ENCODE measurements around the gene MNS1.
"Not testable (repeated sequence)": the region's sequence is repeated elsewhere in the genome, so short reads cannot be mapped to it uniquely, and the experiment has no call there.

Gene MNS1

GRCh38 chr15:56442354-56442753 is 22.6 kb downstream of the MNS1 start:
- DNase-seq: no peak

GRCh38 chr15:56440214-56440770 is 24.6 kb downstream of the MNS1 start:
- no peak for DNase-seq

- DNase-seq: no peak
Measured at GRCh38 chr15:56432304-56432703, 32.6 kb downstream of the MNS1 start.

- DNase-seq: no peak
Measured at GRCh38 chr15:56428821-56429458, 36.0 kb downstream of the MNS1 start.

- DNase-seq: no peak
Measured at GRCh38 chr15:56425976-56426375, 39.0 kb downstream of the MNS1 start.

GRCh38 chr15:56425276-56425675 is 39.7 kb downstream of the MNS1 start:
- DNase-seq: no peak

- not testable (repeated sequence) for DNase-seq
Measured at GRCh38 chr15:56413114-56413733, 51.7 kb downstream of the MNS1 start.

GRCh38 chr15:56411122-56411749 is 53.7 kb downstream of the MNS1 start:
- DNase-seq: no peak

- DNase-seq: no peak
Measured at GRCh38 chr15:56410721-56411120, 54.2 kb downstream of the MNS1 start.

GRCh38 chr15:56399209-56399608 is 65.7 kb downstream of the MNS1 start:
- not testable (repeated sequence) for DNase-seq

GRCh38 chr15:56397325-56397724 is 67.6 kb downstream of the MNS1 start:
- not testable (repeated sequence) for DNase-seq

- no peak for DNase-seq
Measured at GRCh38 chr15:56394909-56395308, 70.0 kb downstream of the MNS1 start.

GRCh38 chr15:56393277-56393676 is 71.7 kb downstream of the MNS1 start:
- DNase-seq: no peak

GRCh38 chr15:56390739-56391267 is 74.1 kb downstream of the MNS1 start:
- no peak for DNase-seq

GRCh38 chr15:56385908-56386307 is 79.0 kb downstream of the MNS1 start:
- DNase-seq: no peak

- no peak for DNase-seq
Measured at GRCh38 chr15:56383010-56383409, 81.9 kb downstream of the MNS1 start.

Measured in CD4-positive, alpha-beta T cell treated with Interleukin-15 for 1 hour (primary cell).